Germinal center (tissue), 1 donor: ENCODE measurements around the gene TRNAU1AP.
"Not testable (repeated sequence)": the region's sequence is repeated elsewhere in the genome, so short reads cannot be mapped to it uniquely, and the experiment has no call there.

Experiments
- DNase-seq: peaks from one replicate; pipeline ENCODE4 v3.0.0; 2012; ENCODE audit warnings: mixed read lengths, low spot score

Gene TRNAU1AP

GRCh38 chr1:28552758-28553663, at the start of gene TRNAU1AP:
TSS of gene TRNAU1AP (plus strand) at chr1:28553085. CDS start at chr1:28553111, 26 bp downstream.
- DNase-seq = peak; percentile 98

GRCh38 chr1:28503117-28503516, 49.8 kb upstream of the TRNAU1AP start:
- DNase-seq = no peak

- DNase-seq = peak; percentile 97
Observed at GRCh38 chr1:28505406-28506187, 47.3 kb upstream of the TRNAU1AP start, which contains the start of gene RCC1. TSS of gene RCC1 (plus strand) at chr1:28506043. CDS start at chr1:28529867, 23,824 bp downstream.

GRCh38 chr1:28506907-28507246, 46.0 kb upstream of the TRNAU1AP start:
- no peak for DNase-seq

DNA sequence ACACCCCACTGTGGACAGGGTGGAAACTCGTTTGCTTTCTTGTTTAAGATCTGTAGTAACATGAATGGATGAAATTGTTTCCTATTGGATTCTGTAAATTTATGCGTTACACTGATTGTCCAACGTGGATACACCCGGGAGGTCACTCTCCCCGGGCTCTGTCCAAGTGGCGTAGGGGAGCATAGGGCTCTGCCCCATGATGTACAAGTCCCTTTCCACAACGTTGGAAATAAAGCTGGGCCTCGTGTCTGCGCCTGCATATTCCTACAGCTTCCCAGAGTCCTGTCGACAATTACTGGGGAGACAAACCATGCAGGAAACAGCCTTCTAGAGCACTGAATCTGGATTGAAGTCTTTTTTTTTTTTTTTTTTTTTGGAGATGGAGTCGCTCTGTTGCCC, 45.6 kb upstream of the TRNAU1AP start:
- DNase-seq = no peak

DNA sequence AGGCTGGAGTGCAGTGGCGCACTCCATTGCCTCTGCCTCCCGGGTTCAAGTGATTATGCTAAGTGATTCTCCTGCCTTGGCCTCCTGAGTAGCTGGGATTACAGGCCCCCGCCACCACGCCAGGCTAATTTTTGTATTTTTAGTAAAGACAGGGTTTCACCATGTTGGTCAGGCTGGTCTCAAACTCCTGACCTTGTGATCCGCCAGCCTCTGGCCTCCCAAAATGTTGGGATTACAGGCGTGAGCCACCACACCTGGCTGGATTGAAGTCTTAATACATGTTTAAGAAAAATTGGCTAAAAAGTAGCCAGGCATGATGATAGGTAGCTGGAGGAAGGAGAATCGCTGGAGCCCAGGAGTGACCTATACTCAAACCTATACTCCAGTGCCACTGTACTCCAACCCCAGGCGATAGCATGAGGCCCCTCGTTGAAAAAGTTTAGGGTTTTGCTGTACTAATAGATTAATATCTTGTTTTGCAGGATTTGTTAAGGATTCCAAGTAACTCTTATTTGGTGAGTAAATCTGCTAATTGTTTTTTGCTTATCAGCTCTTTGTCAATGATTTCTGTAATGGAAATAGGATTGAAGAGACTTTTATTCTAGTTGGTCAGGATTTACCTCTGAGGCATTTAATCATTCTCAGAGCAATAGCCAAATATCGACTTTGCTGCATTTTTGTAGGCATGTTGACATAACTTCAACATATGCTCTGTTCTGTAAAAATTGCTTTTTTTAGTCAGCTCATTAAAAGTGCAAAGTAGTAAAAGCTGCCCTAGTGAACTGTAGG, 45.0 kb upstream of the TRNAU1AP start:
- DNase-seq = no peak

DNA sequence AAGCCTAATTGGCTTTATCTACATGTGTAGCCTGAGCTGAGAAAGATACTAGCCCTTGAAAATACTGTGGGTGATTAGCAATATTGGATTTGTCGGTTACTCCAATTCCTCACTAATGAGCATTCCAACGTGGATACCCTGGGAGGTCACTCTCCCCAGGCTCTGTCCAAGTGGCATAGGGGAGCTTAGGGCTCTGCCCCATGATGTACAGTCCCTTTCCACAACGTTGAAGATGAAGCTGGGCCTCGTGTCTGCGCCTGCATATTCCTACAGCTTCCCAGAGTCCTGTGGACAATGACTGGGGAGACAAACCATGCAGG, 44.5 kb upstream of the TRNAU1AP start:
- DNase-seq = no peak

DNA sequence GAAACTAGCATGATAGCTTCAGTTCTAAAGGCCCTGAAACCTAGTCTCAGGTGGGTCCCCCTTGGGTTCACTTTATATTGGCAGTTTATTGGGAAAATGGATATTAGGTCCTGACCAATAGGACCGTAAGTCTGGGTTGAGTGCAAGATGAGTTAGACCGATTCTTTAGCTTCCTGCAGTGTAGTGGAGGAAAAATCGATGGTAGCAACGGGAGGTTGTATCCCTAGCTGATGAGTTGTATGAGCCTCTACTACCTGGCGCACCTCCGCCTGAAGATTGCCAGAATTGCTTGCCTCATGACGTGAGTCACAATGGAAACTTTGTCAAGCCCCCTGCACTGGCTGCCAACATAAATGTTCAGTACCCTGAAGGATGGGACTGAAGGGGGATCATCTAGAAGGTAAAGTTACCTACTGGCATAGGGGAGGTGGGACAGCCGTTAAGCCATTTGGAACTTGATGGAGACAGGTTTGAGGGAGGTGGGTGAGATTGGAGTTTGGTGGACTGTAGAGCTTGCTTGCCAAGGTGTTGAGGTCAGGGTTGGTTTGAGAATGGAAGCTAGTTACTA, 43.1 kb upstream of the TRNAU1AP start:
- no peak for DNase-seq

GRCh38 chr1:28510273-28510969, 42.5 kb upstream of the TRNAU1AP start:
- DNase-seq = no peak

DNA sequence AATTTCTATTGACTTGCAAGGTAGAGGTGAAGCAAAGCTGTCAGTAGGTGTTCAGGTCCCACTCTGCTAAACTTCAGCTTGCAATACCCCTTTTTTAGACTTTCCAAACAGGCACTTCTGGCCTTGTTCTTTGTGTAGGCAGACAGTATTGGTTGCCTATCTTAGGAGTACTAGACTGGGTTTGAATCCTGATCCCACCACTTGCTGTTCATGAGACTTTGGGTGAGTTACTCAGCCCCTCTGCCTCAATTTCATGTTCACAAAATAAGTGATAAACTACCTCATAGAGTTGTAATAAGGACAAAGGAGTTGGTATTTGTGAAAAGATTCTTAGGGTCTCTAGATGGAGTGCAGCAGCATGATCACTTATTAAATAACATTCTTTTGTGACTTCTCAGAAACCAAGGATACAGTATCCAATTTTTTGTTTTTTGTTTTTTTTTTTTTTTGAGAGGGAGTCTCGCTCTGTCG, 41.9 kb upstream of the TRNAU1AP start:
- DNase-seq = no peak

DNA sequence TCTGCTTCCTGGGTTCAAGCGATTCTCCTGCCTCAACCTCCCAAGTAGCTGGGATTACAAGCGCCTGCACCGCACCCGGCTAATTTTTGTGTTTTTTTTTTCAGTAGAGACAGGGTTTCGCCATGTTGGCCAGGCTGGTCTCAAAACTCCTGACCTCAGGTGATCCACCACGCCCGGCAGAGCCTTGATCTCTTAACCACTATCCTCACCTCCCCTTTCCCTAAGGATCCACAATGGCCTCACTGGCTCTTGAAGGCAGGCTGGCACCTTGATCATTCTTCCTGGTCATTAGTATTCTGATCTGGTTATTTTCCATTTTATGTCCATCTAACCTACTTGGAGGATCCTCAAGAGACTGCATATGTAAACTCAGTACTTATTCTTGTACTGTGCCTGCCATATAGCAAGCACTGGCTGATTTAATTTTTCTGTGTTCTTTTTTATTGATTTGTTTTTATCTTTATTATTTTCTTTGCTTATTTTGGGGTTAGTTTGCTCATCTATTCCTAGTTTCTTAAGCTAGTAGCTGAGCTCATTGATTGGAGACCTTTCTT, 40.8 kb upstream of the TRNAU1AP start:
- DNase-seq = no peak

- DNase-seq = not testable (repeated sequence)
Observed at GRCh38 chr1:28514445-28514933, 38.4 kb upstream of the TRNAU1AP start.

GRCh38 chr1:28516518-28516956, 36.3 kb upstream of the TRNAU1AP start:
- DNase-seq = no peak

DNA sequence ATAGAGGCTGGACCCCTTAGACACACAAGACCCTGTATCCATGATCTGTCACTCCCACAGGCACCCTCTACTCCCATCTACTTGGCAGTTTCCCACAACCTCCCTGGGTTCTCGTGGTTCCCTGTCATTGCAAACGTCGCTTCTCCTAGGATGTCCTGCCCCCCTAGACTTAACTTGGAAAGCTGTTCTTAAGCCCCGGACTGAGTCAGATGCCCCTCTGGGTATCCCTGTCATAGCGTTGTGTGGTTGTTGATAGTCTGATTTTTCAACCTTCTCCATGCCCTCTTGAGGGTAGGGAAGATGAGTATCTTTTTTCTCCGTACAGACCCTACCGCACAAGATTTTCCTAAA, 35.3 kb upstream of the TRNAU1AP start:
- DNase-seq = no peak

DNA sequence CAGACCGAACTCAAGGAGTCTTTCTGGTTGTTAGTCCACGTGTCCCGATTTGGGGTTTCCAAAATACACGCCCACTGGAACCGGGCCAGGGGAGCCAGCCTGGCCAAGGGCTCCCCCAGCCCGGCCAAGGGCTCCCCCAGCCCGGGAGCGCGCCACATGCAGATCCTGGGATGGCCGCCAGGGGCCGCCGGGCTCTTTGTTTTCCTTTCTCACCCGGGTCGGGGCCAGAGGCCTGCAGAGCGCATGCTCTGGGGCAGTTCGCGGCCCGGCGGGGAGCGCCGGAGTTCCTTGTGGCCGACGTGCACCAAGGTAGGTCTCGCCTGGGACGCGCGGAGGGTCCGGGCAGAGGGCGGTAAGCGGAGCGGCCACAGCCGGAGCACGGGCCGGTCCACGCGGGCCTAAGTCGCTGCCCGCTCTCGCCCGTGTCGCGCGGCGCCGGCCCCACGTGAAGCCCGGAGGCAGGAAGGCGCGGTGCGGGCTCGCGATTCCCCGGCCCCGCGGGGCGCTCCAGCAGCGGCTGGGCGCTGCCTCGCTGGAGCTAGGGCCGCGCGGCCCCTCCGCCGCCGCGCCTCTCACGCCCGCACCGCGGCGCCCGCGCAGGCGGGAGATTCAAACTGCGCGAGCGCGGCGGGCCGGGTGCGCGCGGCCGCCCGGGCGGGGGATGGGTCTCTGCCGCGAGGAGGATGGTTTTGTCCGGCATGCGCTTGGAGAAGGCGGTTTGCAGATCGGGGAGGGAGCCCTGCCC, 34.7 kb upstream of the TRNAU1AP start:
- peak; percentile 91 for DNase-seq

DNA sequence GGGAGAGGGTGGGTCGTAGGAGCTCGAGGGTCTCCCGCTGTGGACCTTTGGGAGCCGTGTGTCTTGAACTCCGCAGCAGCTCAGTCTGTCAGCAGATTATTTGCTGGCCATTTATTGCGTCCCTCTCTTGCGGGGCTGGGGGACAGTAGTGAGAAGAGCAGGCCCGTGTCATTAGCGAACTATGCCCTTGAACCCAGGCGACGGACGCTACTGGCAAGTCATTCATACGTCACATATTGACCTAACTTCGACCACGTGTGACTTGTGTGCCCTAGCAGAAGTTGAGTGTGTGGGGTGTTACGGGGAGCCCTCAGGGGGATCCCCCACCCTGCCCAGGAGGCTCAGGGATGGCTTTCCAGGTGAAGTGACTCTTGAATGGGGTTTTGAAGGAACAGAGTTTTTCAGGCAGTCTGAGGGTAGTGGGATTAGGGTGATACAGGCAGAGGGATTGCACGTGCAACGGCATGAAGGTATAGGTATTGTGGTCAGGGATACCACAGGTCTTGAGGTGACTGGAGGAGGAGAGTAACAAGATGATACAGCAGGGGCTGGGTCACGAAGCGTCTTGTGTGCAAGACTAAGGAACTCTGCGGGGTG, 34.0 kb upstream of the TRNAU1AP start:
- DNase-seq = no peak

DNA sequence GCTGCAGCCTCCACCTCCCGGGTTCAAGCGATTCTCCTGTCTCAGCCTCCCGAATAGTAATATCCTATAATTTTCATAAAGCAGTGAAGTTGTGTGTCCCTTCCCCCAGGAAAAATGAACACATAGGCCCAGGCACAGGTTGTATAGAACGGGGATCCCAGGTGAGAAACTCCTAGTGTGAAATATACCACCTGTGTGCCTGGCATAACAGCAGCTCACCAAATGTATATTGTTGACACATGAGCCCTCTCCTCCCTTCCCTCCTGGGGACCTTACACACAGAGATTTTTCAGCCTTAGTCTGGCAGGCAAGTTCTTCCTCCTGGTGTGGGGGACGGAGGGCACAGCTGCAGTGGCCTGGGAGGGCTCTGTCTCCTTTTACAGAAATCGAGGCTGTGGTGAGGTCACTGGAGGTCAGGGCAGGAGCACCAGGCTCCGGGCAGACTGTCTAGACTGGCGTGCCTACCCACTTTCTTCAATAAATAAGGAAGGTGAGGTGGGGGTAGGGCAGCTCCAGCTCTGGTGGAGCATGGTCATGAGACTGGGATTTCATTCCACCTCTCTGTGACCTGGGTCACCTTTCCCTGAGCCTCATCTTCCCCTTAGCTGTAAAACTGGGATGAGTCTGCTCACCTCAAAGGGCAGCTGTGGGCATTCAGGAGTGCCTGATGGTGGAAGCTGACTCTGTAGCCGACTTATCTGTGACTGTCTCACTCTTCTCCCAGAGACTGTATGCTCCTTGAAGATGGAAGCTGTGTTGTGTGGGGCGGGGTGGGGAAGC, 32.7 kb upstream of the TRNAU1AP start:
- no peak for DNase-seq

DNA sequence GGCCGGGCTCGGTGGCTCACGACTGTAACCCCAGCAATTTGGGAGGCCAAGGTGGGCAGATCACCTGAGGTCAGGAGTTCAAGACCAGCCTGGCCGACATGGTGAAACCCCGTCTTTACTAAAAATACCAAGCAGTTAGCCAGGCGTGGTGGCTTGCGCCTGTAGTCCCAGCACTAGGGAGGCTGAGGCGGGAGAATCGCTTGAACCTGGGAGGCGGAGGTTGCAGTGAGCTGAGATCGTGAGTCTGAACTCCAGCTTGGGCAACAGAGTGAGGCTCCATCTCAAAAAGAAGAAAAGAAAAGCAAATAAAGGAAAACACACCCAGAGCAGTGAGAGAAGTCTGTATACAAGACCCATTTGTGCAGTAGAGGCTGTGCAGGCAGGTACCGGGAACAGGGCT, 32.1 kb upstream of the TRNAU1AP start:
- not testable (repeated sequence) for DNase-seq
